Stimulated activated CD4-positive, alpha-beta T cell treated with anti-CD3 and anti-CD28 coated beads, Interleukin-1b, Interleukin-23, amount 100 ng/mL, for 4 hours (primary cell): ENCODE measurements around the gene PRDX2.
"Not testable (repeated sequence)": the region's sequence is repeated elsewhere in the genome, so short reads cannot be mapped to it uniquely, and the experiment has no call there.

Experiments used
- DNase-seq, 2 donors: peaks; one replicate each; pipeline ENCODE4 v3.0.0-alpha.2; 2020; ENCODE audit warnings: low read depth in 2 of 2

PRDX2 gene

DNA sequence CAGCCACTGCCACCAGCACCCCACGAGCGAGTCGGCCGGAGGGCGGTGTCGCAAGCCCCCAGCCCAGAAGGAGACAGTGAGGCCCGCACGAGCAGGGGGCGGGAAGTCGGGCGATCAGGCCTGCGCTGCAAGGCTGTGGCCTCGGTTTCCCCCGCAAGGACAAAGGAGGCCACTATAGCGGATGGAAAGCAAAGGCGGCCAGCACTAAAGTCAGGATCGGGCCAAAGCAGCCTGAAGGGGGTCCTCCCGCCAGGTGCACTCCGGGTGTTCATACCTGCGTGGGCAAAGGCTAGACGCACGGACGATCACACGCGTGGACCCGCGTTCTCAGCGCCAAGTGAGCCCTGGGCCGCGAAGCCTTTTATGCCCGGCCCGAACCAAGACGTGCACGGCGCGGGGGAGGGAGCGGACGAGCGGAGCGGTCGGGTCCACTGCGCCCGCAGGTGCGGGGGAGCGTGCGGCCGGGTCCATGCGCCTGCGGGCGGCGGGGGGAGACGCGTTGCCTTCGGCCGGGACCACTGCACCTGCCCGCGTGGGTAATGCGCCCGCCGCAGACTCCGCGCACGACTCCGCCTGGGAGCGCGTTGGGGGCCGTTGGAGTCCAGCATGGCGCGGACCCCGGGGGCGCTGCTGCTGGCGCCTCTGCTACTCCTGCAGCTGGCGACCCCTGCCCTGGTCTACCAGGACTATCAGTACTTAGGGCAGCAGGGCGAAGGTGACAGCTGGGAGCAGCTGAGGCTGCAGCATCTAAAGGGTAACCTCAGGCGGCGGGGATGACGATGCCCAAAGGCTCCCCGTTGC is at the start of gene PRDX2, which contains the start of gene THSD8:
Gene PRDX2 (minus strand): TSS at position 335 of the 801 bp plus-strand sequence. CDS start 539 bp downstream, outside the sequence.
Gene THSD8 (plus strand): TSS at position 604 of the 801 bp plus-strand sequence. CDS start 3 bp downstream, at position 607.
- DNase-seq, result peak in 1 of 2 donors; percentile 72

- DNase-seq, result peak; percentile 77 to 86
Observed at GRCh38 chr19:12847159-12848139, 45.8 kb upstream of the PRDX2 start.

DNA sequence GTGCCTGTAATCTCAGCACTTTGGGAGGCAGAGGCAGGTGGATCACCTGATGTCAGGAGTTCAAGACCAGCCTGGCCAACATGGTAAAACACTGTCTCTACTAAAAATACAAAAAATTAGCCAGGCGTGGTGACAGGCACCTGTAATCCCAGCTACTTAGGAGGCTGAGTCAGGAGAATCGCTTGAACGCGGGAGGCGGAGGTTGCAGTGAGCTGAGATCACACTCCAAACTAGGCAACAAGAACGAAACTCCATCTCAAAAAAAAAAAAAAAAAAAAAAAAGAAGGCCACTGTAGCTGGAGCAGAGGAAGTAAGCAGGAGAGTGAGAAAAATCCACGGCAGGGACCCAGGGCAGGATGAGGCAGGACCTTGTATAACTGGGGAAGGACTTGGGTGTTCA is 45.0 kb upstream of the PRDX2 start:
- DNase-seq, result not testable (repeated sequence)

- no peak for DNase-seq
Observed at GRCh38 chr19:12843999-12844732, 42.6 kb upstream of the PRDX2 start.

GRCh38 chr19:12843328-12843727 is 41.7 kb upstream of the PRDX2 start:
- DNase-seq, result no peak

DNA sequence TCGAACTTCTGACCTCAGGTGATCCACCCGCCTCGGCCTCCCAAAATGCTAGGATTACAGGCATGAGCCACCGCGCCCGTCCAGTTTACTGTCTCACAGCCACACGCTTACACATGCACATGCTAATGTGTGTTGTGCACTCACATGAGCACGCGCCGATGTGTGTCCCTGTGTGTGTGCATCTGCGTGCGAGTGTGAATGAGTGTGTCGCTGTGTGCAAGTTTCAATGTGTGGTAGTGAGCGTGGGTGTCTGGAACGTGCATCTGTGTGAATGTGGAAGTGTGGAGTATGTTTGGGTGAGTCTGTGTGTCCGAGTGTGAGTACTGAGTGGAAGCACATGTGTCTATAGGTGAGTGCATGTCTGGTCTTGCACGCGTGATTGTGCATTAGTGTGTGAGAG is 40.9 kb upstream of the PRDX2 start:
- no peak for DNase-seq

DNA sequence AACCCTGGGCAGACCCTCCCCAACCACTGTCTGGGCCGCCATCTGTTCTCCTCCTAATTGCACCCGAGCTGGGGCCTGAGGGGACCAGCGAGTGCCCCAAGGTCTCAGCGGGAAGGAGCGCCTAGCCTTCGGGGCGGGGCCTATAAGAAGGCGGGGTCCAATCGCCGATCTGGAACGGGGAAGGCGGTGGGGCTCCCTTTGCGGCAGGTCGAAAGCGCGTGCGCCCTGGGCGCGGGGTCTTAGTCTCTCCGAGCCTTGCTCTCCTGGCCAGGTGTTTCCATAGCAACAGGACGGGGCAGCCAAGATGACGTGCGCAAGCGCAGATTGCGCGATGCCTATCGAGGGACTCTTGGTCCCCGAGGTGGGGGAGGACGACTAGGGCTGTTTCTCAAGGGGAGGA is 39.5 kb upstream of the PRDX2 start:
- DNase-seq, result no peak

- no peak for DNase-seq
Observed at GRCh38 chr19:12840091-12841079, 38.8 kb upstream of the PRDX2 start.

GRCh38 chr19:12838886-12839756 is 37.5 kb upstream of the PRDX2 start:
- no peak for DNase-seq

DNA sequence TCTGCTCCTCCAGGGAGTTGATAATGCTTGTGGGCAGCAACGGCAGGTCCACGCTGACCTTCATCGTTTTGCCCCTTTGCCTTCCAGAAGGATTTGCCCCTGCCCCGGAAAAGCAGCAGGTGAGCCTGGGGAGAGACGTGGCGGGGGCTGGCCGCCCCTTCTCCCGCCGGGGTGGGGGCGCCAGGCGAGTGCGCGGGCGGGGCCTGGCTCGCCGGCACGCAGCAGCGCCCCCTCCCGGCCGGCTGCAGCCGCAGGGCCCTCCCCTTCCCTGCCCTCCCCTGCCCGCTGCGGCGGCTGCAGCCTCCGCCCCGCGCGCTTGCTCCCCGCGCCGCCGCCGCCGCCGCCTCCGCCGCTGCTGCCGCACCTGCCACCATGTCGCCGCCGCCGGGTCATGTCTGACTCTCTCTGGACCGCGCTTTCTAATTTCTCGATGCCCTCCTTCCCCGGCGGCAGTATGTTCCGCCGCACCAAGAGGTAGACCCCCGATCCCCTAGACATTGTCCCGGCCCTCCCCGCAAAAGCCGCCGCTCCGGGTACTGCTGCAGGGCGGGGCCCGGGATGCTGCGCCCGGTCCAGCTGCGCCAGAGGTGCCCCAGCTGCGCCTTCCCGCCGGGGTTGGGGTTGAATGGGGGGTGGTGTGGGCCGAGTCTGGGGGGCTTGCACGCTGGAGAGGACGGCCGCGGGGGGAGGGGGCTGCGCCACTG is 36.7 kb upstream of the PRDX2 start, which contains the start of gene MAST1:
Gene MAST1 (plus strand): TSS at position 334 of the 704 bp plus-strand sequence. CDS start 58 bp downstream, at position 392.
- peak in 1 of 2 donors; percentile 54 for DNase-seq

- DNase-seq, result no peak
Observed at GRCh38 chr19:12837225-12837624, 35.6 kb upstream of the PRDX2 start.

DNA sequence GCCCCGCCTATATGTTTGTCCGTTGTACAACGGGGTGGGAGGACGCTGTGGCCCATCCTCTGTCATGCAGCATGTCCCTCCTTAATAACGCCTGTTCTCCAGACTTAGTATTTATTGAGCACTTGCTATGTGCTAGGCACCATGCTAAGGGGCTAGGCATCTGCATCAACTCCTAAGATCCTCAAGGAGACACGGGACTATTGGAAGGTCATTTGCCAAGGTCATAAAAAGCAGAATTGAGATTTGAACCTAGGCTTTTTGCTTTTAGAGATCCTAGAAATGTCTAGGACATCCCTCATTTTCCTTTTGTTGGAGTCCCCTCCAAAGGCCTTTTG is 34.9 kb upstream of the PRDX2 start:
- no peak for DNase-seq

DNA sequence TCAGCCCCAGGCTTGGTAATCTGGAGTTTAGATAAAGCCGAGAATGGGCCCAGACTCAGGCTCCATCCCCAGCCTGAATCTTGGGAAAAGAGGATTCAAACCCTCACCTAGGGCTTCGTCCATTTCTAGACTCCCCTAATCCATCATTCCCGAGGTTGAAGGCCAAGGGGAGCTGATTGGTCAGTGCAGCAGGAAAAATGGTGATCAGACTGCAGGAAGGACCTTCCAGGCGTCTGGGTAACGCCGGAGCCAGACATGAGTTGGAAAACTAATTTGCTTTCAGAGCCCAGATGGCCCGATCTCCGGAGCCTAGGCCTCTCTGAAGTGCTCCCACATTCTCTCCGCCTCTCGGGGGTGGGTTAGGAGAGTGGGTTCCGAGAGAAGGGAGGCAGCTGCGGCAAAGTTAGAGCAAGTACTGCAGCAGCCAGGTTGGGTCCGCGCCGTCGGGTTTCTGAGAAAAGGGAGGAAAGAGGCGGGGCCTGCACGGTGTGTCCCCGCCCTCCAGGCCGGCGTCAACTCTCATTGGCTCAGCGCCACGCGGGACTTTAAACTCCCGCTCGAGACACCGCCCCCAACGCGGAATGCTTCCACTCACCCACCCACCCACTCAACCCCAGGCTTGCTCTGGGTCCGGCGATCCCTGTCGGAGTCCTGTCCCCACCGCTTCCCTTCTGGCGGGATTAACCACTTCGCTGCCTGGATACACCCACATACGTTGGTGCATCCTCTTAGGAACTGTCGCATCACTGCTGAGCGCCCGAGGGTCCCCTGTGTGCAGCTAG is 33.6 kb upstream of the PRDX2 start:
- no peak for DNase-seq

- DNase-seq, result no peak
Observed at GRCh38 chr19:12834566-12834943, 33.0 kb upstream of the PRDX2 start, which contains the start of gene RTBDN. Gene RTBDN, minus strand, starts transcription at chr19:12834579. Its CDS starts 4,600 bp downstream, at chr19:12829979.

- DNase-seq, result peak in 1 of 2 donors; percentile 39
Observed at GRCh38 chr19:12833738-12834565, 32.4 kb upstream of the PRDX2 start.

DNA sequence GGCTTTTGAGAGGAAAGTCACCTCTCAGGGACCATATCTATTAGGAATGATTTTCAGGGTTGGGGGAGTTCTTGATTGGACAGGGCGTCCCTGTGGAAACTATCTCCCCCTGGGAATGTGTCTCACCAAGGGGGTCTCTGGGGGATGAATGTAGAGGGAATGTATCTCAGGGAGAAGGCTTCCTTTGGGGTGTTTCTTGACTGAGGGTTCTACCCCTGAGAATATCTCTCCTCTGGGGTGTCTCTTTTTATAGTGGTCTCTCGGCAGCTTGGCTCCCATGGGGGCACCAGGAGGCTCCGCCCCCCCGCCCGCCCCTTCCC is 31.8 kb upstream of the PRDX2 start:
- DNase-seq, result no peak

DNA sequence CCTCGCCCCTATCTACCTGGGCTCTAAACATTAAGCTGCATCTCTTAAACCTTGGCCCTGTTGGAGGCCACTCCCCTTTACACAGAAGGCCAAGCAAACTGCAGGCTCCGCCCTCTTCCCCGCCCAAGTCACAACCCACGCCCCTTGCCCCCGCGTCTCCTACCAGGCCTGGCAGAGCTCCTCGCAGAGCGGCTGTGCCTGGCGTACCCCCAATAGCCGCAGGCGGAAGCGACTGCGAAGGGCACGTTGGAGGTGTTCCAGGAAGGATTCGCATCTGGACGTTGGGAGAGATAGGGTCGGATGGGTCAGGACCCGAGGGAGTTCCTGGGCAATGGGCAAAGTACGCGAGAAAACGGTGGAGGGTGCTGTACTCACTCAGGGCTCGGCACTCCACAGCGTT is 26.9 kb upstream of the PRDX2 start:
- no peak for DNase-seq
